ENCODE data around the gene APOL3.
"Not testable (repeated sequence)": the region's sequence is repeated elsewhere in the genome, so short reads cannot be mapped to it uniquely, and the experiment has no call there.

APOL3 gene, protein sequence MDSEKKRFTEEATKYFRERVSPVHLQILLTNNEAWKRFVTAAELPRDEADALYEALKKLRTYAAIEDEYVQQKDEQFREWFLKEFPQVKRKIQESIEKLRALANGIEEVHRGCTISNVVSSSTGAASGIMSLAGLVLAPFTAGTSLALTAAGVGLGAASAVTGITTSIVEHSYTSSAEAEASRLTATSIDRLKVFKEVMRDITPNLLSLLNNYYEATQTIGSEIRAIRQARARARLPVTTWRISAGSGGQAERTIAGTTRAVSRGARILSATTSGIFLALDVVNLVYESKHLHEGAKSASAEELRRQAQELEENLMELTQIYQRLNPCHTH

DNA sequence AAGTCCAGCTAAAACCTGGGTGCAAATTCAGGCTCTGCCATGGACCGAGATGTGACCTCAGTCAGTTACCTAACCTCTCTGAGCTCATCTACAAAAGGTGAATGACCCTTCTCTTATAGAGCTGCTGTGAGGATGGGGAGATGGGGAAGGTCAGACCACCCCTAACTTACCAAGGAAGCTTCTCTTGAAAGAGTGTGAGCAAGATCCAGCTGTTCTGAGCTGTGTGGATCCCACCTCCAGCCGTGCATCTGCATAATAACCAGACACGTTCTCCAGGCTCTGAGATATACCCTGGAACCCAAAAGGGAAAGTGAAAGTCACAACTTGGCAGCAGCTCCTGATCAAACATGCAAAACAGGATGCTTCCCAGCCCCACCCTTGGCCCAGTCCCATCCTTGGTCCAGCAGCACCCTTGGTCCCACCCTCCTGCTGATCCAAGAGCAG is at the start of gene APOL3:
Gene APOL3, minus strand, starts transcription at position 257 of the 444 bp plus-strand sequence. CDS start 11,700 bp downstream, outside the sequence.
- peak; percentile 52 for DNase-seq

DNA sequence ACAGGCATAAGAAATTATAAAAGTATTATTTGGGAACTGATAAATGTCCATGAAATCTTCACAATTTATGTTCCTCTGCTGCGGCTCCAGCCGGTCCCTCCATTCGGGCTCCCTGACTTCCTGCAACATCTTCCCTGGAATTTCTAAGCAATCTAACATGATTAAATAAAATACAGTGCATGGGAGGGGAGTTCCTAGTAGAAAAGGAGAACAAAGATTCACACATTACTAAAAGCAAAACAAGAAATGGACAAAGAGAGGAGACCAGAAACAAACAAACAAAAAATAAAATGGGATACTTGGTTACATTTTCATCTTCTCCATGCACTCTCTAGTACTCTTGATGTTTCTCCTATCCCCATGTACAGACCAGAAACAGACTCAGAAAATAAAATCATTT is 49.7 kb upstream of the APOL3 start:
- no peak for DNase-seq

DNA sequence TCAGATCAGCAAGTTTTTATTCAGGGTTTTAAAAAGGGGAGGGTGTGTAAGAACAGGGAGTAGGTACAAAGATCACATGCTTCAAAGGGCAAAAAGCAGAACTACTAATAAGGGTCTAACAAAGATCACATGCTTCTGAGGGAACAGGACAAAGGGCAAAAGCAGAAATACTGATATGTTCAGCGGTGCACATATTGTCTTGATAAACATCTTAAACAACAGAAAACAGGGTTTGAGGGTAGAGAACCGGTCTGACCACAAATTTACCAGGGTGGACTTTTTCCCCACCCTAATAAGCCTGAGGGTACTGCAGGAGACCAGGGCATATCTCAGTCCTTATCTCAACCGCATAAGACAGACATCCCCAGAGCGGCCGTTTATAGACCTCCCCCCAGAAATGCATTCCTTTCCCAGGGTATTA is 48.9 kb upstream of the APOL3 start:
- DNase-seq = peak; percentile 74

DNA sequence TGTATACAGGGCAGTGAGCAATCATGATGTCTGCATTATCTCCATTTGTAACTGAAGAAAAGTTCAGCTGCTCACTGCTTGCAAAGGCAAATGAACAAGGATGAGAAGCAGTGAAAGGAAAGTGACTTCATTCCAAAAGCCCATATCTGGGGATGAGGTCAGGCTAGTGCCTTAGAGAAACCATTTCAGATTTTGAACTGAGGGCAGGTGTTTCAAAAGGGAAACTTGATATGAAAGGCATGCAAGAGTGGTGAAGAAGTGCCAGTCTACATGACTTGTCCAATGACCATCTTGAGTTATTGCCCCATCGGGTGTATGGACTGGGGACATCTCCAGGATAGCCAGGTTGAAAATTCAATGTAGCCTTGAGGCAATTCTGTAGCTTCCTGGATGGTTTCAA is 48.4 kb upstream of the APOL3 start:
- no peak for DNase-seq

DNA sequence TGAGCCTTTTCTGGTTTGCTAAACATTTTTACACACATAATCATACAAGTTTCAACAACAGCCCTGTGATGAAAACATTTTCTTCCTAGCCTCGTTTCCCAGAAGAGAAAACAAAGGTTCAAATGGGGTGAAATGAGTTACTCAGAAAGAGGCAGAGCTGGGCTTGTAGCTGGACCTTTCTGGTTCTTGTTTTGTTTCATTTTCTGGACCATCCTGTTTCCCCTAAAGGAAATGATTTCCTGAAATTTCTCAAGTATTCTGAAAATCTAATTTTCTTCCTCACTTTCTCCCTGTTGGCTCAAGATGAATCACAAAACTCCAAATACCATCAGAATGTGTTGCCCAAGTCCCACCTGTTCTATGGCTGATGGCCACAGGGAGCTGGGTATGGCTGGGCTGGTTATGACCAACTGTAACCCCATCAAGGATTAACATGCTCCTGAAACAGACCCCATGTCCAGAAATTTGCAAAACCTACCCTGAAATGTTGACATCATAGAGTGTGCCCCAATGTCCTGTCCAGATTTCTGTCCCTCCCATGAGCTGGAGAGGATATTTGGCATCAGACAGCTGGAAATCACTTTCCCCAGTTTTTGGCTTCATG is 47.7 kb upstream of the APOL3 start:
- DNase-seq = no peak

DNA sequence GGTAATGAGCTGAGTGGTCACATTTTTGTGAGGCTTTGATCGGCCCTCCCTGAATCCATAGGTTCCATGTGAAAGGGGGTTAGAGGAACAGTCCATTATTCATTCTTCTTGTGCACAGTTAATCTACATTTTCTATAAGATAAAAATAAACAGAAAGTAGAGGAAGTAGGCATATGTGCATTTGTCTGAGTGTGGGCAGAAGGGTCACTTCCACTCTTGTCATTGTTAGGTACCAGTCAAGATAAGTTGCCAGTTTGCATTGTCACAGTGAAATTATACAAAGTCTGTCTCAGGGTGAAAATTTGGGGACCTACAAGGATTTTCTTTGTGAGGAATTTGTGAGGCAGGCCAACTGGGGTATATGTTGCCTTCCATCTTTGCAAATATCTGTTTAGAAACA is 45.7 kb upstream of the APOL3 start:
- no peak for DNase-seq

DNA sequence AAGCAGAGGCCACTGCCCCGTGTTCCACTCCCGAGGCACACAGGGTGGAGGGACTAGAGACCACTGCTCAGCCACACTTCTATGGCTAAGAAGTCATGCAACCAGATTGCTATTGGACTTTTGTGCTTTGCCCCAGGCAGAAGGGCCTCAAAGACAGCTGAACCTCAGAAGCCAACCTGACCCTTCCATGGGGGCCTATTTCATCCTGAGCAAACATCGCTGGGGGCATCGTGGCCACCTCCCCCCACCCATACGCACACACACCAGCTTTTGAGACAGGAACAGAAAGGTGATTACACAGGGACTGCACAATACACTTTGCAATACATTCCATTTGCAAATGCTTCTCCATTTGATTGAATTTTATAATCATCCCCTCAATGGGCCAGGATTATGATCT is 45.0 kb upstream of the APOL3 start:
- not testable (repeated sequence) for DNase-seq

DNA sequence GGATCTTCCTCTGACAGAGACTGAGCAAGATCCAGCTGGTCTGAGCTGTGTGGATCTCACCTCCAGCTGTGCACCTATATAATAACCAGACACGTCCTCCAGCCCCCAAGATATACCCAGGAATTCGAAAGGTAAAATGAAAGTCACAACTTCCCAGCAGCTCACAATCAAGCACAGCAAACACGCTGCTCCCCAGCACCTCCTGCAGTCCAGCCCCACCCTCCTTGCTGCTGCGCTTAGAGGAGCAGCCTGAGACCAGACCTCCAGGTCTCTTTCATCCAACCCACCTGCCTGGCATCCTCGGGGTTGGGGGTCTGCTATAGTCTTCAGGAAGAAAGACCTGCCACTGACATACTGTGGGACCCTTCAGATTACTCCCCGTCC is 44.1 kb upstream of the APOL3 start:
- no peak for DNase-seq

DNA sequence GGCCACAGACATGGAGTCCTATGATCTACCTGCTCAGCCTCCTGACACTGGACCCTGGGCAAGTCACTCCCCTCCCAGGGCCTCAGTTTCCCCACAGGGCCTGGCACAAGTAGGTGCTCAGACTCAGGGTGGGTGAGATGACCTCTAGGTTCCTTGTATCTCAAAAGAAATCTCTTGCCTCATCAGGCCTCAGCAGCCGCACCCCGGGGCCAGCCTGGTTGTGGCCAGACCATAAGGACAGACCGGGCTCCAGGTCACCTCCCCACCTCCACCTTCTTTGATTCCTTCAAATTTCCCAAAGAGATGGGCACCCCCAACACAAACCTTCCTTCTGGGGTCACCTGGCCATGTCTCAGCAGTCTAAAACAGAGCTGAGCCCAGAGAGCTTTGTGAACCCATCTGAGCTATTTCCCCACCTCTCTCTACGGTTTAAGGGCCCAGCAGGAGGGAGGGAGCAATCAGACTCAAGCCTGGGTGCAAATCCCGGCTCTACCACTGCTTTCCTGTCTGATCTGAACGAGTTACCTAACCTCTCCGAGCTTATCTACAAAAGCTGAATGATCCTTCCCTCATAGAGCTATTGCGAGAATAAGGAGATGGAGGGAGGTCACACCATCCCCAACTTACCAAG is 43.6 kb upstream of the APOL3 start:
- no peak for DNase-seq

DNA sequence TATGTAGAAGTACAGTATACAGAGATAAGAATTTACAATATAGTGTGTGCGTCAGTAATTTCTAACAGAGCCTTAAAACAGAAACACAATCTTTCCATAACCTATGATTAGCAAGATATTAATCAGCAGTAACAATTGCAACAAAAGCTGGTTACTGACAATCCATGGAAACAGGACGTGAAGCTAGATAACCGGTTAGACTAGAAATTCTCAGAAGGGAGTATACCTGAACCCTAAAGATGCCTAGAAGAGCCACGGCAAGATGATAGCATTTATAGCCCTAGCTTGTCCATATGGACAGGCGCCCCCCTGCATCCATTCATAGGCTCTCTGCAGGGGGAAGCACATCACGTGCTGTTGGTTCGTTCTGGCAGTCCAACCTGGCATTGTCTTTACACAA is 42.9 kb upstream of the APOL3 start:
- not testable (repeated sequence) for DNase-seq

DNA sequence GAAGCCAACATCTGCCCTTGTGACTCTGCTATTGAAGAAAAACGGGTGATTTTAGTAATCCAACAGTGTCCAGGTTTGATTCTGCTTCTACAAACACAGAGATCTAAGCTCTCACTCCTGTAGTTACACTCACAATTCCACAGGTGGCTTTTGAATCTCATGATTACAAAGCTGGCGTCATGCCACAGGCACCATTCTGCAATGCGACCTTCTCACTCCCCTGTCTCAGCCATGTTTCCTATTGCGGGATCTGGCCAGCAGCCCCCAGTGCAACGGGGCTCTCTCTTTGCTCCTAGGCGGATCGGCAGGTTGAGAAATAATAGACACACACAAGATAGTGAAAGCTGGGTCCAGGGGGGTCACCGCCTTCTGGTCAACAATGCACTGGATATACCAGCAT is 42.4 kb upstream of the APOL3 start:
- peak; percentile 68 for DNase-seq

DNA sequence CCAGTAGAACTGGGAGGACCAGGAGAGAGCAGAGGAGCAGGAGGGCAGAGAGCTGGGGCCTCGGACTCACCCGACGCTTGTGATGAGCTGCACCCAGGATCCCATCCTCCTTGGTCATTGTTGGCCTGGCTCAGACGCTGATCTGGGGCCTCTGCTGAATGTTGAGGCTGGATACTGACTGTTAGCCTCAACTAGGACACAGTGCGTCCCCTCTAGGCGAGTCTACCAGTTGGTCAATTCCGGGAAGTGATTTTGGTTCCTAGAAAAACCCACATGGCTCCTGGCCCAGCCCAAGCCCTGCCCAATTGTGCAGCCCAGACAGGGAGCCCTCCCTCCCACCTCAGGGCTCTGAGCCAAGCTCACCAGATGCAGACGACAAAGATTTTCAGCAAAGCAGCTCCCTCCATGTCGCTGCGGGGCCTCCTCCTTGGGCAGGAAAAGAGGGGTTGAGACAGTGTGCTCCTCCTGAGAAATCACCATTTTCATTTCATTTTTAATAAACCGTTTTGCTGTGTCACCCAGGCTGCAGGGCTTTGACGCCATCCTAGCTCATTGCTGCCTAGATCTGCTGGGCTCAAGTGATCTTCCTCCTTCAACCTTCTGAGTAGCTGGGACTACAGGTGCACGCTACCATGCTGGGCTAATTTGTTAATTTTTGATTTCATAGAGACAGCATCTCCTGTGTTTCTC is 41.2 kb upstream of the APOL3 start, which contains the start of gene APOL4:
Gene APOL4, minus strand, starts transcription at position 180 of the 690 bp plus-strand sequence. Its CDS starts 75 bp downstream, at position 105.
- peak; percentile 95 for DNase-seq

DNA sequence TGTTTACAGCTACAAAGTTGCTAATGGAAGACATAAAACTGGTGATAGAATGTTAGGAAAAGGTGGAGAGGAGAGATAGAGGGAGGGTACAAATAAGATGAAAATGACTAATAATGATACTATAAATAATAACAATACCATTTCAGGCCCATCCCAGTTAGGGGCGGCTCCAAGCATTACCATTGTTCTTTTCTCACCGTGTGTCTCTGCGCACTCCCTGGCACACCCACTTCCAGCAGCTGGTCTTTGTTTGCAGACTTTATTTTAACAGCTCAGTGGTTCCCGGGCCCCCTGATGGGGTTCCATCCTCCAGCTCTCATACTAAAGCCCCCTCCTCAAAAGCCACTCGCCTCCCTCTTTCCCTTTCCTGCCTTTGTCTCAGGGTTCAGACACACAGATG is 40.5 kb upstream of the APOL3 start:
- DNase-seq = not testable (repeated sequence)

DNA sequence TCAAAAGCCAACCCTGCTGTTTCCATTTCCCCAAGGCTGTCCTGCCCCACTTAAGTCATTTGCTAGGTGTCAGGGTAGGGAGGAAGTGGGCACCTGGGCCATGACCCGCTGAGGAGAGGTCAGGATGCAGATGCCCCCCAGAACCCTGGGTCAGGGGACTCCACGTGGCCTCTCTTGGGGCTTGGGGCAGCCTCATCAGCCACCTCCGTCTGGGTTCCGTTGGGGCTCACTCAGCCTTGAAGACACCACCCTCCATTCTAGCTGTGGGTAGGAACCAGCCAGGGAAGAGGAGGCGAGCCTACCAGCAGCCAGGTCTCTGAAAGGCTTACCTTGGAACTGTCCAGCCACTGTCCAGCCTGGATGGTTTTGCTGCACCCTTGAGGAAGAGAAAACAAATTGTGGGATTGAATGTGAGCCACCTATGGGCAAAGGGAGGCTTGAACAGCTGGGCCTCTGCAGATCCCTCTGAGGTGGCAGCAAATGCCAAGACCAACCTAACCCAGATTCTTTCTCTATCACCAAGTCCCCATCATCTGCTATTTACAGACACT is 38.5 kb upstream of the APOL3 start:
- no peak for DNase-seq

DNA sequence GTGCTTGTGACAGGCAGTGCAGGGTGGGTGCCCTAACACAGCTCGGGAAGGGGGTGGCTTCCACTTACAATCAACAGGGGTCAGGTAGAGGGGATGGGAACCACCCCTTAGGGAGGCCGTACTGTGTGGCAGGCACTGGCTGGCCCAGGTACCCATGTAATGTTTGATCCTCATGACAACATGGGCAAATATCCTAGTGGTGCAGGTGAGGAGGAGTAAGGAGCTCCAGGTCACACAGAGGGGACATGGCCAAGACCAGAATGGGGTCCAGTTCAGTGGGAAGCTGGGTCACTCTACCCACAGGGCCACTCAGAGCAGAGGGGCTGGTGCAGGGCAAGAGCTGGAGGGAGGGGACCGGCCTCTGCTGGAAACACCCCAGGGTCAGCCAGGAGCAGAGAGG is 38.0 kb upstream of the APOL3 start:
- no peak for DNase-seq

DNA sequence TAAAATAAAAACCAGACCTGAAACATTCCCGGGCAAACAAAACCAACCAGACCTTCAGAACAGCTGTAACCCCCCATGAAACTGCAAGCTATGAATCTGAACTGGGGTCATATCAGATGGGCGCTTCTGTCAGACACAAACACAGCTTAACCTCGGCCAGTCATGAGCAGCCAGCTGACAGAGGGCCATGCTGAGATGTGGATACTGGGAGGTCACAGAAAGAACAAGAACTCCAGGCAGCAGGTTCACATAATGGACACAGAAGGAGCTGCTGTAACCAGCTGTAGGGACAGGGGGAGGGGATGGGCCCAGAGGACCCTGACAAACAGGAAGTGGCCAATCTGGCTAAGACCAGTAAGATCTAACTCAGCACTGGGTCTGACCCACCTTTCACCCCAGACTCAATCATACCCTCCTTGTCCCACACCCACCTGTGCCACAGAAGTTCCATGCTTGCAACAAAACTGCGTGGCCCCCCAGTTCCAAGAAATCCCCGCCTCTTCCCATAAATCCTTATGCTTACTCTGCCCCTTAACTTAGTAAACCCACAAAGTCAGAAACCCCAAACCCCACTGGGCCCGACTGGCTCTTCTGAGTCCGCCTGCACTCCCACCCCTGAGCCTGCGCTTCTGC is 37.1 kb upstream of the APOL3 start:
- peak; percentile 66 for DNase-seq

DNA sequence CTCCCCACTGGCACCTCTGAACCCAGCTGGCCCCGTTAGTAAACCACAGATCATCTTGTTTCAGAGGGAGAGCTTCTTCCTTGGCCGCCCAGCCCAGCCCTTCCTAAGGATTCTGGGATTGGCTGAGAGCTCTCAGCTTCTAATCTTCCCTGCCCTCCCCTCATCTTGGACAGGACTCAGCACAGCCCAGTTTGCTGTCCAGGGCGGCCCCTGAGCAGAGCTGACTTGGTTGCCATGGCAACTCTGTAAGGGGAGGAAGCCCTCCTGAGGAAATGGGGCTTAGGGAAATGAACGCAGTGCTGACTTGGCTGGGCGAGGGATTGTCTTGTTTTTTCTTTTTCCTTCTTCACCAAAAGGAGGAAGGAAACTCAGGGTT is 36.5 kb upstream of the APOL3 start:
- DNase-seq = peak; percentile 72

DNA sequence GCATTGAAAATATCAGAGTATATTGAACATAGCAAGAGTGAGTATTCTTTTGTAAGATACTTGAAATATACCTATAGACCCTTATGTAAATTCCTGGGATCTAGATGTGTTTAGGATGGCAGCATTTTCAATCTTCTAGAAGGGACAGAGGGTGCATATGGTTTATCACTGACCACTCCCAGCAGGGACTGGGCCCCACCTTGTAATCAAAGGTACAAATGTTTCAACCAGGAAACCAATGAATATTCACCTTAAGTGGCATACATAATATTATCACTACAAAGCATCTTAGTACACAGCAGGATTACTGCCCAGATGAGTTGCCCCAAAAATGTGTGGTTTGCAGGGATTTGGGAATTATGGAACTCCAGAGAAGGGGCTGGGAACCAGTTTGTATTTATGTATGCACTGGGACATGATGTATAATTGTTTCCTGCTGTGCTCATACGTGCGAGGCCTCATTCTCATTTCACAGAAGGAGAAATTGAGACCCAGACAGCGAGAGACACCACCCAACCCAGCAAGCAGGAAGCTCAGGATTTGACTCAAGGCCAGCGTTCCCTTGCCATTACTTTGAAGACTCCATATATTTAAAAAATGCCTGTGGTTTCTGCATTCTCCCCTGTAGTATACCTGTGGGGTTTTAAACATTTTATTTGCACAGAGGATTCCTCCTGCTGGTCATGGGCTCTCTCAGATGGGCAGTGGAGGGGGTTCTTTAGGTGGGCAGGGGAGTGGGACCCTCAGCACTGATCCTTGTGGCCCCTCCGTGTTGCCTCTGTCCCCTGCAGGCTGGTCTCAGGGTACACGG is 35.9 kb upstream of the APOL3 start:
- no peak for DNase-seq

DNA sequence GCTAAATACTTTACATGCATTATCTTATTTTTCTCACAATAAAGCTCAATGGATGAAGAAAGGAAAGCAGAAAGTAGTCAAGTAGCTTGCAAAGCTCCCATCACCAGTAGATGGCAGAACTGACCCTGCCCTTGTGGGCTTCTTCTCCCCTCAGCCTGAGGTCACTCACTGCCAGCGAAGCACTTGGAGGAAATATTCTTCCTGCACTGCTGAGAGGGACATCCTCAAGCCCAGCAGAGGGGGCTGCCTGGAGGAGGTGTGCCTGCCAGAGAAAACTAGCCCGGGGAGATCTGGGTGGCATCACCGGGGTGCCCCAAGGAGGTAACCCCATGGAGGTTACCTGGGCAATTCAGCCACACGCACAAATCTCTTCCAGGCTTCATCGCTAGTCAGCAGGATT is 34.4 kb upstream of the APOL3 start:
- peak; percentile 86 for DNase-seq

DNA sequence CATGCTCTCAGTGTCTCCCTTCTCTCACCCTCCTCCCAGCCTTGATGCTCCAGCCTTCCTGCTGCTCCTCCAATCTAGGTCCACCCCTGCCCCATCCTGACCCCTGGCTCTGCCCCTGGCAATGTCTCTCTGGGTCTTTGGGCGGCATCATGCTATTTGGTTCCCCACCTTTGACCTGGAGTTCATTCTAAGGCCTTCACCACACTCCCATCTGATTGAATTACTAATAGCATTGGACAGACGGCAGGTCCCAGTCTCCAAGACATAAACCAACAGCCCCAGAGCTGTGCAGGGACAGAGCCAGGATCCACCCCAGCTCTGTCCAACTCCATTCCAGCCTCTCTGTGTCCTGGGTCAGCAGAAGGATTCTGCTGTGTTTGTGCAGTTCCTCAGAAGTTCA is 33.8 kb upstream of the APOL3 start:
- no peak for DNase-seq

DNA sequence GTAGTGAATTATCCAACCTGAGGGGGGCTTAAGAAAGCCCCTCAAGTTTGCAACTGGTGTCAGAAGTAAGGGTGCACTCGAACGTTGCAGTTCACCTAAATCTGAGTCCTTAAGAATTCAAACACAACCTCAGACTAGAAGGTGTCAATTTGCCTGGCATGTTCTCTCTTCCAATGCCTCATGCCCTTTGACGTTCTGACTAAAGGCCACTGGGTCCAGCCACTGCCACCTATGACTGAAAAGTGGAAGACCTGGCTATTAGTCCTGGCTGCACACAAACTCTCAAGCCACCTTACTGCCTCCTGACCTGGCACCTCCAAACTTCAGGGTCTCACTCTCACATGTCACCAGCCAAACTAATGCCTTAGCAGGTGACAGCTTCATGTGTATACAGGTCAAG is 33.0 kb upstream of the APOL3 start:
- no peak for DNase-seq

DNA sequence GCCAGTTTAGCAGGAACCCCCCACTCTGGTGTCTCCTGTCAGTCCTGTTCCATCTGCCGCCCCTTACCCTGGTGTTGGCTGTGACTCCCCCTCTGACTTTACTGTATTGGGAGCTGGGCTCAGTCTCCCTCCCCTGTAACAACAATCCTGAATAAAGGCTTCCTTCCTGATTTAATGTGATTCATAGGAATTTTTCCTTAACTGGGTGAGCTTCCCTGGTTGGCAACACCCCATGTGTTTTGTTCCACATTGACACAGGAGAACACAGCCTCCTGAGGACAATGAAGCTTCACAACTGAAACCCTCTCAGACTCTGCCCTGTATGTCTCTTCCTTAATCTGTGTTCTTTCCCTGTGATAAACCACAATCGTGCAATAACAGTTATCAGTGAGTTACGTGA is 32.6 kb upstream of the APOL3 start:
- DNase-seq = no peak

Measured in hematopoietic multipotent progenitor cell treated with erythropoietin and hydrocortisone succinate and interleukin-3 and kit ligand, for 4 days (in vitro differentiated cells).